Endometrial microvascular endothelial cells (primary cell): ENCODE results near the gene SLC27A2. TPM values are rescaled to one million over a fixed set of nuclear protein-coding genes. Genes with fewer than 3 reads are reported as not detected.
"Not testable (repeated sequence)": the region's sequence is repeated elsewhere in the genome, so short reads cannot be mapped to it uniquely, and the experiment has no call there.

Experiments
- in situ Hi-C: cut with HindIII; loops from 2 replicates; pipeline ENCODE4 v1.10.0; 2017; ENCODE audit warnings: low sequenced_read_pairs, low pct_unique_long_range_greater_than_20kb; ENCODE audit errors: inconsistent ontology term
- total RNA-seq: library from RNA; depleted of rRNA; stranded (reverse); fragments of >200 nt; gene quantifications from one replicate; pipeline ENCODE4 v1.2.3, GENCODE V29; 2015; ENCODE audit errors: inconsistent ontology term

Gene SLC27A2
- total RNA-seq, 1 donor from 2014 or later: not detected

DNA sequence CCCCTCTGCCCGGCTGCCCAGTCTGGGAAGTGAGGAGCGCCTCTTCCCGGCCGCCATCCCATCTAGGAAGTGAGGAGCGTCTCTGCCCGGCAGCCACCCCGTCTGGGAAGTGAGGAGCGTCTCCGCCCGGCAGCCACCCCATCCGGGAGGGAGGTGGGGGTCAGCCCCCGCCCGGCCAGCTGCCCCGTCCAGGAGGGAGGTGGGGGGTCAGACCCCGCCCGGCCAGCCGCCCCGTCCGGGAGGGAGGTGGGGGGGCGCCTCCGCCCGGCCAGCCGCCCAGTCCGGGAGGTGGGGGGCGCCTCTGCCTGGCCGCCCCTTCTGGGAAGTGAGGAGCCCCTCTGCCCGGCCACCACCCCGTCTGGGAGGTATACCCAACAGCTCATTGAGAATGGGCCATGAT, 23.8 kb upstream of the SLC27A2 start:
- in situ Hi-C loops: not testable (repeated sequence)

DNA sequence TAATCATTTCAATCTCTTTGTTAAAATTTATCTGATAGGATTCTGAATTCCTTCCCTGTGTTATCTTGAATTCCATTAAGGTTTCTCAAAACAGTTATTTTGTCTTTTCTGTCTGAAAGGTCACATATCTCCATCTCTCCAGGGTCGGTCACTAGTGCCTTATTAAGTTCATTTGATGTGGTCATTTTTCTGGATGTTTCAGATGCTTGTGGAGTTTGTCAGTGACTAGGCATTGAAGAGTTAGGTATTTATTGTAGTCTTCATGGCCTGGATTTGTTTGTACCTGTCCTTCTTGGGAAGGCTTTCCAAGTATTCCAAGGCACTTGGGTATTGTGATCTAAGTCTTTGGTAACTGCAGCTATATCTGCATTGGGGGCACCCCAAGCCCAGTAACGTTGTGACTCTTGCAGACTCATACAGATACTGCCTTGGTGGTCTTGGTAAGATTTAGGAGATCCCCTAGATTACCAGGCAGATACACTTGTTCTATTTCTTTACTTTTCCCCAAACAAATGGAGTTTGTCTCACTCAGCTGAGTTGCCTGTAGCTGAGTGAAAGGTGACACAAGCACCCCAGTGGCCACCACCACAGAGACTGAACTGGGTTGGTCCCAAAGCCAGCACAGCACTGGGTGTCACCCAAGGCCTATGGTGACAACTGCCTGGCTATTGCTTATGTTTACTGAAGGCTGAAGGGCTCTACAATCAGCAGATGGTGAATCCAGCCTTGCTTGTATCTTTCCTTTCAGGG, 18.9 kb upstream of the SLC27A2 start:
- in situ Hi-C loops: no loop called here

DNA sequence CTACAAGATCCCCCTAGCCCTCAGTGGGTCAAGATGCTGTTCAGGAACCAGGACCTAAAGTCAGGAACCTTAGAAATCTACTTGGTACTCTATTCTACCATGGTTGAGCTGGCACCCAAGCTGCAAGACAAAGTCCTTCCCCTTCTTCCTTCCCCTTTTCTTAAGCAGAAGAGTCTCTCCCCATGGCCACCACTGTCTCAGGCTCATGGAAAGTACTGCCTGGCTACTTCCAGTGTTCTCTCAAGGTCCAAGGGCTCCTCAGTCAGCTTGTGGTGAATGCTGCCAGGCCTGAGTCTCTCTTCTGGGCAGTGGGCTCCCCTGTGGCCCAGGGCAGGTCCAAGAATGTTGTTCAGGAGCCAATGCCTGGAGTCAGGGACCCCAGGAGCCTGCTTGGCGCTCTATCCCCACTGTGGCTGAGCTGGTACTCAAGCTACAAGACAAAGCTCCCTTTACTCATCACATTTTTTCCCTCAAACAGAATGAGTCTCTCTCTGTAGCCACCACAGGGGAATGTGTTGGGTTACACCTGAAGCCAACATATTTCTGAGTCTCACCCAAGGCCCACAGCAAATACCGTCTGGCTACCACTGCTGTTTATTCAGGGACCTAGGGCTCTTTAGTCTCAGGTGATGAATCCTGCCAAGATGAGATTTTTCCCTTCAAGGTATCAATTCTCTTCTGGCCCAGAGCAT, 18.1 kb upstream of the SLC27A2 start:
- in situ Hi-C loops: no loop called here

DNA sequence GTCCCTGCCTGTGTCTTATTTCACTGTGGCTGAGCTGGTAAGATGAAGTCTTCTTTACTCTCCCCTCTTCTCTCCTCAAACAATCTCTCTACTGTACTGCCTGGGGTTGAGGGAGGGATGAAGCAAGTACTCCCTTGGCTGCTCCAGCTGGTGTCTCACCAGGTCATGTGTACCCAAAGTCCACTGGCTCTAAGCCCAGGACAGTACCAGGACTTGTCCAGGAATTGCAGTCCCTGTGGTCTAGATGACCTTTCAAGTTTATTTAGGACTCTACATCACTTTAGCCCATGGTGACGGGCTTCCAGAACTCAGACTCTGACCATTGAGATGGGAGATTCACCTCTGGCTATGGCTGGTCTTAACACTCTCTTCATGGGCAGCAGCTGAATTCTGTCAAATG, 17.5 kb upstream of the SLC27A2 start:
- in situ Hi-C loops: no loop called here

DNA sequence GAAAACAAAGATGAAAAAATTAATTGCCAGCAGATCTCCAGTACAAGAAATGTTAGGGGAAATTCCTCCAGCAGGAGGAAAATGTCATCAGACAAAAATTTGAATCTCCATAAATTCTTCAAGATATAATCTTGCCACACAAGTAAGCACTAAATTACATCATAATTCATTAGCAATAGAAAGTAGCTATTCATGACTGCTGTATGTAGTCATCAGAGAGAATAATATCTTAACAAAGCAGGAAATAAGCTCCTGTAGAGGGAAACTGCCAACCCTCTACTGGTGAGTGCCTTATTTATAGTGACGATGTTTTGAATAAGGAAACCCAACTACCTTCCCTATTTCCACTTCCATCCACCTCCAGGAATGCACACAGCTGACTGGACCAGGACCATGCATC, 15.8 kb upstream of the SLC27A2 start:
- in situ Hi-C loops: no loop called here

DNA sequence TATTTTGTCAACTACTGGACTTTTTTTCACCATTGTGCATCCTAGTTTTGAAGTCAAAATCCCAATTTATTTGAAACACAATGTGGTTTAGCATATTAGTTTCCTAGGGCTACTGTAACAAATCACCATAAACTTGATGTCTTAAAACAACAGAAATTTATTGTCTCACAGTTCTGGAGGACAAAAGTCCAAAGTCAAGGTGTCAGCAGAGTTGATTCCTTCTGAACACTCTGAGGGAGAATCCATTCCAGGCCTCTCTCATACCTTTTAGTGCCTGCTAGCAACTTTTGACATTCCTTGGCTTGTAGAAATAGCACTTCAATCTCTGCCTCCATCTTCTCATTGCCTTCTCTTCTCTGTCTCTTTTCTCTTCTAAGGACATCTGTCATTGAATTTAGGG, 14.9 kb upstream of the SLC27A2 start:
- in situ Hi-C loops: no loop called here

DNA sequence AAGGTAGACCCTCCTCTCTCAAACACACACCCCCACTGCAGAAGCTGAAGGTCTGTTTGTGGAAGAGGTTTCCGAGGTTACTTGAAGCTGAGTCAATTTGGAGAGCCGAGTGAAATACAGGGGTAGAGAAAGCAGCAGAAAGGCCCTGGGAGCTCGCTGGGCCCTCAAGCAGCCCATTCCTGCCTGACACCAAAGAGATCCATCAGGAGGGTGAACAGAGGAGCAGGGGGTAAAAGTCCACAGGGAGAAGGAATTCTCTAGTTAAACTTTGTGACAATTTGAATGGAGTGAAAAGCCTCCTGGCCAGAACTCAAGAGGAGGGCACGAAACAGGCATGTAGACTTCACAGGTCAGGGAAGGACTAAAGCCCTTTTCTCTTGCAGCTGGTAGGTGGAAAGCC, 13.6 kb upstream of the SLC27A2 start:
- in situ Hi-C loops: no loop called here

DNA sequence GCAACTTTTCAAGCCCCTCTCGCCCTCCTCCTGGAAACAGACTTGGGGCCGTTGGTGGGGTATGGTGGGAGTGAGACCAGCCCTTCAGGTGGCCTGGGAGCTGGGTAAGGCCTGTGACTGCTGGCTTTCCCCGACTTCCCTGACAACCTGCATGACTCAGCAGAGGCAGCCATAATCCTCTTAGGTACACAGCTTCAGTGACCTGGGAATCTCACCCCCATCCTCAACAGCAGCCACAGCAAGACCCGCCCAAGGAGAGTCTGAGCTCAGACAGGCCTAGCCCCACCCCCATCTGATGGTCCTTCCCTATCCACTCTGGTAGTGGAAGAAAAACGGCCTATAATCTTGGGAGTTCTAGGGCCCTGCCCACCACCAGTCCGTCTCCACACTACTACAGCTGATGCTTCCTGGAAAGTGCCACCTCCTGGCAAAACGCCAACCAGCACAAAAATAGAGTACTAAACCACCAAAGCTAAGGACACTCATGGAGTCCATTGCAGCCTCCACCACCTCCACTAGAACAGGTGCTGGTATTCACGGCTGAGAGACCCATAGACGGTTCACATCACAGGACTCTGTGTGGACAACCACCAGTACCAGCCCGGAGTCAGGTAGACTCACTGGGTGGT, 13.1 kb upstream of the SLC27A2 start:
- in situ Hi-C loops: no loop called here

DNA sequence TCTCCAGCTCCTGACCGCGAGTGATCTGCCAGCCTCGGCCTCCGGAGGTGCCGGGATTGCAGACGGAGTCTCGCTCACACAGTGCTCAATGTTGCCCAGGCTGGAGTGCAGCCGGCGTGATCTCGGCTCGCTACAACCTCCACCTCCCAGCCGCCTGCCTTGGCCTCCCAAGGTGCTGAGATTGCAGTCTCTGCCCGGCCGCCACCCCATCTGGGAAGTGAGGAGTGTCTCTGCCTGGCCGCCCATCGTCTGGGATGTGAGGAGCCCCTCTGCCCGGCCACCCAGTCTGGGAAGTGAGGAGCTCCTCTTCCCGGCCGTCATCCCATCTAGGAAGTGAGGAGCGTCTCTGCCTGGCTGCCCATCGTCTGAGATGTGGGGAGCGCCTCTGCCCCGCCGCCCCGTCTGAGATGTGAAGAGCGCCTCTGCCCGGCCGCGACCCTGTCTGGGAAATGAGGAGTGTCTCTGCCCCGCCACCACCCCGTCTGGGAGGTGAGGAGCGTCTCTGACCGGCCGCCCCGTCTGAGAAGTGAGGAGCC, 9.6 kb upstream of the SLC27A2 start:
- in situ Hi-C loops: not testable (repeated sequence)

DNA sequence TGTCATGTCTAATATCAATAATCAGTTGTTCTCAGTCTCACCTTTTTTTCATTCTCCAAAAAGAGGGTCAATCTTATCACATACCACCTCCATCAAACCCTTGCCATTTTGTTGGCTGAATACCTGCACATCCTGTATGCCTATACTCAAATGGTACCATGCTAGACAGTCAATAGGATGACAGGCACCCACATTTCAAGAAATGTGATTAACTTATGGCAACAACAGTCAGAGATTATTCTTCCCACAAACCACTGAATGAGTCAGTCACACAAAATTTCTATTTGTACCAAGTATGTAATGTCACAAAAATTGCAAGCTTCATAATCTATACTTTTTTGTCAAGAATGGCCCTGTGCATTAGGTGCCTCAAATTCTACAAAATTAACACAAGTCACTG, 5.1 kb upstream of the SLC27A2 start:
- in situ Hi-C loops: no loop called here

DNA sequence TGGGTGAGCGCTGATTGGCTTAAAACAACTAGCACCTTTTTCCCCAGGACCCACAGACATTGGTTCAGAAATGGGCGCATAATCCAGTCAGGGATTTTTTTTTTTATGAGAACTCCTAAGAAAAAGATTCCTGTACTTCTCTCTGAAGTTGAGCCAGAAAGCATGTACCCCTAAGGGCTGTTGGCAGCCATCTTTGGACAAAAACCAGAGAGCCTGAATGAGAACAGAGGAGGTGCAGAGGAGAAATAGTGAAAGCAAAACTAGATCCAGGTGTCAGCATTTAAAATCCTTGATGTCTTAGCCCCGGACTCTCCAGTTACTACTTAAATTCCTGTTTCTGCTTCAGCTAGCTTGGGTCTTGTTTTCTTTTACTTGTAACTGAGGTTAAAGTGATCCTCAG, 1.9 kb upstream of the SLC27A2 start:
- in situ Hi-C loops: no loop called here

DNA sequence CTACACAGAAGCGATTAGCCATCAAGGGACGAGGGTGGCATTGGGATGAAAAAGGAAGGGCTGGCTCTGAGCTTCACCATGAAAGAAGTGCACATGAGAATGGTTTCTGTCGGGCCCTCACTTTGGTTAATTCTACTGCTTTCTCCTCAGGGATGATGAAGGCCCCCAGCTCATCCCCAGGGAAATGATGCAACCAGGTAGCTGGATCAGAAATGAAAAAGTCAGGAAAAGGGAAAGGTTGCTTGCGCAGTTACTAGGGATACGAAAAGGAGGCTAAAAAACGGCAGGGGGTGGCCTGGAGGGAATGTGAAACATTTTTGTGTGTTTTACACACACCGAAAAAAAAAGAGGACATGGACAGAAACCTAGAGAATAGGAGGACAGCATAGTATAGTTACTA, 1.4 kb upstream of the SLC27A2 start:
- in situ Hi-C loops: no loop called here

DNA sequence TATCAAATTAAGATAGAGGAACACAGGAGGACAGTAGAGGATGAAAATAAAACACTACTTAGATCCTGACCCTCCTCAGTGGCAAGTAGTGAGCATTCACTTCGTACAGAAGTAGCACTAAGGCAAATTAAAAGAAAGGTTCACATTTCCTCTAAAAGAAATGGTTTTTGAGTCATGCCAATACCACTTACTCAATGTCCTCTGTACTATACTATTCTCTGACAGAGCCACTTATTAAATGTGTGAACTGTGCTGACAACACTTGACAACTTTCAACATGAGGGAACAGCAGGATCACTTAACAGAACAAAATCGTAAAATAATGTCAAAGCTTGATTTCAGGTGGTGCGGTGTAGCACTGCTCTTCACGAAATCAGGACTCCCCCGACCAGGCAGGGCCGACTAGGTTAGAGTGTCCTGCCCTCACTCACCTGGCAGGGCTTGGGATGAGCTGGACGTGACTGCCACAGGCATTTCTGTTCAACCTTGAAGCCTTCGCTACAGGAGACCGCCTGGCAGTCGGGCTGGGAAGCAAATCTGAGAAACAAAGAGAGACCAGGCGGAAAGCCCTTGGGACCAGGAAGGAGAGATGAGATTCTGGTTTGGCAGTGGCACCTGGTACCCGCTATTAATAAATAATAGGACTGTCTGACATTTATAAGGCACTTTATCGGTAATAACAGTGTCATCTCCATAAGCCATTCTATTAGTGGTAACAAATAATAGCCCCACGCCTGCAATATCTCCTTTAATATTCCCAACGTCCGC, 611 bp upstream of the SLC27A2 start:
- in situ Hi-C loops: no loop called here

DNA sequence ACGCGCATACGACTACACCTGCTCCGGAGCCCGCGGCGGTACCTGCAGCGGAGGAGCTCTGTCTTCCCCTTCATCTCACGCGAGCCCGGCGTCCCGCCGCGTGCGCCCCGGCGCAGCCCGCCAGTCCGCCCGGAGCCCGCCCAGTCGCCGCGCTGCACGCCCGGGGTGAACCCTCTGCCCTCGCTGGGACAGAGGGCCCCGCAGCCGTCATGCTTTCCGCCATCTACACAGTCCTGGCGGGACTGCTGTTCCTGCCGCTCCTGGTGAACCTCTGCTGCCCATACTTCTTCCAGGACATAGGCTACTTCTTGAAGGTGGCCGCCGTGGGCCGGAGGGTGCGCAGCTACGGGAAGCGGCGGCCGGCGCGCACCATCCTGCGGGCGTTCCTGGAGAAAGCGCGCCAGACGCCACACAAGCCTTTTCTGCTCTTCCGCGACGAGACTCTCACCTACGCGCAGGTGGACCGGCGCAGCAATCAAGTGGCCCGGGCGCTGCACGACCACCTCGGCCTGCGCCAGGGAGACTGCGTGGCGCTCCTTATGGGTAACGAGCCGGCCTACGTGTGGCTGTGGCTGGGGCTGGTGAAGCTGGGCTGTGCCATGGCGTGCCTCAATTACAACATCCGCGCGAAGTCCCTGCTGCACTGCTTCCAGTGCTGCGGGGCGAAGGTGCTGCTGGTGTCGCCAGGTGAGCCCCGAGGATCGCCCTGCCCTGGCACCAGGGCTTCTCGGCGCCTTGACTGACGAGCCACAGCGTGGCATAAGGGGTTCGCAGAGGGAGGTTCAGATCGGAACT, 420 bp downstream of the SLC27A2 start:
- in situ Hi-C loops: no loop called here

DNA sequence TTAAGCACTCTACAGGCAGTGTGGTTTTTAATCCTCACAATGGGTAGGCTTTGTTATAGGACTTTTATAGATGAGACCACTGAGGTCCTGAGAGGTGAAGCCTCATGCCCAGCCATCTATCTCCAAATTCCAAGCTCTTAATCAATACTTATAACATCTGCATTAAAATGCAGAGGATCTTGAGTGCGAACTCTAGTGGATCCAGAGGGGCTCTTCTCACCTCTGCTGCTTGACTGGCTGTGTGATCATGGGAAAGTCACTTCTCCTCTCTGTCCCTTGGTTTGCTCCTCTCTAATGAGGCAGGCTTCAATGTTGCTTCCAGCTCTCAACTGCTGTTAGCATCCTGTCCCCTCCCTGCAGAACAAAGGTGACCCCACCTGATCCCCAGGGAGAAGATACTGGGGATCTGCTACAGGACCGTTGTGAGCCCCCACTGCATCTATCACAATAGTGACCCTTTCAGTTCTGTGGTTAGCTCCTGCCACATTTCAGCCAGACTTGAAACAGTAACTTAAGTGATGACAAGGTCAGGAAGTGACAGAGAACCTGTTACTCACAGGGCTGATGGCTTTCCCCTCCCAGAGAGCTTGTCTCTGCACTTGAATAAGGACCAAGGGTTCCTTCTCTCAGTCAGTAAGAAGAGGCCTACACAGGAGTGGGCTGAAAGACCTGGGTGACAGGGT, 1.3 kb downstream of the SLC27A2 start:
- in situ Hi-C loops: no loop called here

DNA sequence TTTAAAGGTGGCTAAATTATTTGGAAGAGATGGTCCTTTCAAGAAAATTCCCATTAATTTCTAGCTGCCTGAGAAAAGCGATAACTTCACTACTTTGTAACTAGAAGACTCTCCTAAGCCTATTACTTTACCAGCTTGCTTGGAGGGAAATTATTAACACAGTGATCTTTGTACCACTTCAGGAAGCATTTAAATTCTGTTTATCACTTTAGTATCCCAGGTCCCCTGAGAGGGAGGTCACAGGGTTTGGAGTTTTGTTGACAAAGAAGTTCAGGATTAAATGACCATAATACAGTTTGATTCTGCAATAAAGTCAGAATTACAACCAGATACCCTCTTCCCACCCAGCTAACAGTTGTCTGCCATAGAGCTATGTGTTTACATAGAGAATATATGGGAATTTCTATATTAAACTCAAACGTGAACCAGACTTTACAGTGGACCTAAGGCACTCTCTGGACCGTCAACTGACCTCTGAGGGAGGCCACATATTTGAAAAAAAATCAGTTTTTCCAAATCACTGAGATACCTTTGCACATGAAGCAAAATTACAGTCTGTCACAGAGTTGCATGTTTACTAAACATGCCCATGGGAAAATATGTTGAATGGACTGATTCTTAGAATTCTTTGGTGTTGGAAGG, 3.0 kb downstream of the SLC27A2 start:
- in situ Hi-C loops: no loop called here

DNA sequence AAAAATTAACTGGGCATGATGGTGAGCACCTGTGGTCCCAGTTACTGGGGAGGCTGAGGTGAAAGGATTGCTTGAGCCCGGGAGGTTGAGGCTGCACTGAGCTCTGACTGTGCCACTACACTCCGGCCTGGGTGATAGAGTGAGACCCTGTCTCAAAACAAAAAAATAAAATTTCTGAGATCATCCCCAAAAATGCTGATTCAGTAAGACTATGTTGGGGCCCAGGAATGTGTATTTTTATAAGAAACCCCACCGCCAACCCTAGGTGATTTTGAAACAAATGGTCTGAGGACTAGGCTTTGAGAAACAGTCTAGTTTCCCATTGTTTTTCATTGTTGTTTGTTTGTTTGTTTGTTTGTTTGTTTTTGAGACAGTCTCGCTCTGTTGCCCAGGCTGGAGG, 4.1 kb downstream of the SLC27A2 start:
- in situ Hi-C loops: no loop called here

DNA sequence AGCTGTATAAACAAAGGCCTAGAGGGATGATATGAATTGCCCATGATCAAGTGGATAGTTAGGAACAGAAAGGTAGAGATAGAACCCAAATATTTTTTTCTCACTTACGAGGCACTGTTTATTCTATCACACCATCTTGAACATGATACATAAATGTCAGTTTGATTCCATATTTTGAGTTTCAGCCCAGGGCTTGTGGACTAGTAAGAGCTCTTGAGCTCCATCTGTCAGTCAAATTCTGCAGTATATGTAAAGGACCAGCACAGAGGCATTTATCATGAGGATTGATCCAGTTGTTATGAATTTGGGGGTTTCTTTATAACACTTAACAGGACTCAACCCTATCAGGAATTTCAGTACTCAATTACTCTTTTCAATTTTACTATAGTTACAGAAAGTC, 4.8 kb downstream of the SLC27A2 start:
- in situ Hi-C loops: no loop called here
